ENCODE results near the gene SLC5A3.

Gene SLC5A3

DNA sequence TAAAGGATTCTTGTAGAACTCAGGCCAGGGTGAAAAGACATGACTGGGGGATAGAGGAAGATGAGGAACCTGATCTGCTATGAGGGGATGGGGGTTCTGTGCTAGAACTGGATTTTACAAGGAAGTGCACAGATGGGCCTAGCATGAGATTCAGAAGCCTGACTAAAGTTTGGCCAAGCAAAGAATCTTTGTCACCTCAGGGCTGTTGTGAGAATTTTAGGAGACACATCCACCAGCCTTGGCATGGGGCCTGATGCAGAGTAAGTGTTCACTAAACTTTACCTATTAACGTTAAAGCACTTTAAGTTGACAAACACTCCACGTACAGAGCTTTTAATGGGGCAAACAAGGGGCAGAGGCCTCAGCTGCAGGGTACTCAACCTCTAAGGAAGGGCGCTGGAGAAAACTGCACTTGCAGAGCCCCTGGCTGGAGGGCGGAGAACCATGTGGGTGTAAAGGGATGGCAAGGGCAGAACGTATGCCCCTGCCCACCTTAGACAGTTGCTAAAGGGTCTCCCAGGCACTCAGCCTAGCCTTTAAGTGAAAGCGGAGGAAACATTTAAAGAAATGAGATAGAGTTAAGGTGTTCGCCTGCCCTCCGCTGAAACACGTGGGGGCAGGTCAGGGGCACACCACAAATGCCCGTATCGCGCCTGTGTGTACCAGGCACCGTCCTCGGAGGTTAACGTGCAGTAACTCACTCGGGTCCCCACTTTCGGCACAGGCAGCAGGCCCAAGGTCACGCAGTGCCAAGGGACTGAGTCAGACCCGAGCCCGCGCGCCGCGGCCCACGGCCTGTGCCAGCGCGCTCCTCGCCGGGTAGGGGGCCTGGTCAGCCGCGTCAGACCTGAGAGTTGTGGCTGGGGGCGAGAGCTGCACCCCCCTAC lies 990 bp upstream of the SLC5A3 start:
- DNase-seq: no peak

DNA sequence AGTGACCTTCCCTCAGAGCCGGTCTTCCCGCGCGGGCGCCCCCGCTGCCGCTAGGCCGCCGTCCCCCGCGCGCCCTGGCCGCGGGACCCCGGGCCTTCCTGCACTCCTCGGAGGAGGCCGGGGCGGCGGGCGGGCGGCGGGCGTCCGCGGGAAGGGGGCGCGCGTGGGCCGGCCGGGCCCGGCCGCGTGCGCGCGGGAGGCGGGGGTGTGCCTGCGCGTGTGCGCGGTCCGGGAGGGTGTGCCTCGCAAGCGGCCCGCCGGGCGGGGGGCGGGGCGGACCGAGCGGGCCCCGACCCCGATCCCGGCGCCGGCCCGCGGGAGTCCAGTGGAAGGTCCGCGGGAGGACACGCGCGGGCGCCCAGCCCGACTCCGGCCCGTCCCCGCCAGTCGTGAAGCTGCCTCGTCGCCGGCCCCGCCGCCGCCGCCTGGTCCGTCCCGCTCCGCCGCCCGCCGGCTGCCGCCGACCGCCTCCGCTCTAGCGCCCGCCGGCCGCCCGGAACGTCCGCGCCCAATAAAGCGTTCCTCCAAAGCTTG lies 438 bp downstream of the SLC5A3 start:
- DNase-seq: no peak

GRCh38 chr21:34074283-34075090 lies 1.1 kb downstream of the SLC5A3 start:
- DNase-seq: no peak

- no peak for DNase-seq
Observed at GRCh38 chr21:34075091-34075425, 1.7 kb downstream of the SLC5A3 start.

DNA sequence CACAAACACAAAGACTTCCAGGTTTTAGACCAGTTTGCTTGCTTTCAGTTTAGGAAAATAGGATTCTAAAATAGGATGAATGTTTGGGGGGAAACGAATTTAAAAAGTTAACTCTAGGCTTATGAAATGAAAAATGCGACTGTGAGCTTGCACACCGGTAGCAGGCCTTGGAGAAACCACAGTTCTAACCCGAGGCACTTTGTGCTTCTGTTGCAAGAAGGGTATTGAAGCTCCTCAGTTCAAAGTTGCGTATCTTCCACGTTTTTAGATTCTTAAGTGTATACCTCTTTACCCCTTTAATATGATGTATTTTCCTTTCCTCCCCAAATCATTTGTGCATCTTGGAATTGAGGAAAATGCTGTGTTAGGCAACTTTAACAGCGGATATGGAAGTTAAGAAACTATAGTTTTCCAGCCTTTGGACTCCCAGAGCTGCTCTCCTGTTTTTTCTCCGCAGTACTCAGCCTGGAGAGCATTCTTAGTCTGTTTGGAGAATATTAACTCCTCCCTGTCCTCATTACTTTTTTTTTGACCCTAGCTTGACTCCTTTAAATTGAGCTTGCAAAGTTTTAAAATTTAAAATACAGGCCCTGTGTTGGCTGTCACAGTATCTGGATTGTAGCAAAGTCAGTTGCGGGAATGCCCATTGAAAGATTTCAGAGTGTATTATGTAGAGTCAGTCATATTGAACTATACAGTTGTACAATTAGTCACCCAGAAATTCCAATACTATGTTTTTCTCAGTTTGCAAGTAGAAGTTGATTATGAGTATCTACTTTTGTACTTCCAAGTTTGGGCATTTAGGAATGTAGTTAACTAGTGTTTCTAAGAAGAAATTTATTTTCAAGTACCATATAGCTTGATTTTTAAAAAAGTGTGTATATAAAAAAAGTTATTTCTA lies 2.6 kb downstream of the SLC5A3 start:
- no peak for DNase-seq

DNA sequence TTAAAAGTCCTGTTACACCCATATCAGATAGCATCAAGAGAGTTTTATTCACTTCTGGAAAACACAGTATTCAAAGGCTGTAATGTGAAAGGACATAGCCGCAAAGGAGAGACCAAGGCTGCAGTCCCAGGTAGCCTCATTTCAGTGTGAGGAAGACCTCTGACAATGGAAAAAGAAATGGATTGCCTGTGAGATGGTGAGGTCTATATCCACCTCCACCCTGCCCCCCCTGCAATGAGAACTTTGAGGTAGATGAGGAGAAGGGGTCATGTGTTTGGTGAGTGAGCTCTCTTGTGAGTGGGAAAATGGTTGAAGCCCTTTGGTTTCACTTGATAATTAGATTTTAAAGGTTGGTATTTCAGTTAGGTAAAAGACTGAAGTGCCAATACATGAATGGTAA lies 3.5 kb downstream of the SLC5A3 start:
- no peak for DNase-seq

- DNase-seq: no peak
Observed at GRCh38 chr21:34077888-34078287, 4.5 kb downstream of the SLC5A3 start.

DNA sequence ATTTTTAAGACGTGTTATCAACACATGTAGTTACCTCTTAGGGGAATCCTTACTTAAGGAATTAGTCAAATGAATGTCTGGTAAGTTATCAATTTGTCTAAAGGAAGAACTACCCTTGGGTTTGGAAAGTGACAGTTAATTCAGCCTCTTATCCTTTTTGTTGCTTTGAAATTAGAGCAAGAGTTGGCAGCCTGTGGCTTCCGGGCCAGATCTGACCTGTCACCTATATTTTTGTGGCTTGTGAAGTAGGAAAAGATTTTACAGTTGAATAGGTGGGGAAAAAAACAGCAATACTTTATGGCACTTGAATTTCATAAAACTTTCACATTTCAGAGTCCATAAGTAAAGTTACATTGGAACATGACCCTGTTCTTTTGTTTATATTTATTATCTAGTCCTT lies 5.5 kb downstream of the SLC5A3 start:
- DNase-seq: no peak

GRCh38 chr21:34080710-34081109 lies 7.3 kb downstream of the SLC5A3 start:
- DNase-seq: no peak

GRCh38 chr21:34082769-34083168 lies 9.4 kb downstream of the SLC5A3 start:
- no peak for DNase-seq

- no peak for DNase-seq
Observed at GRCh38 chr21:34083357-34083756, 10.0 kb downstream of the SLC5A3 start.

DNA sequence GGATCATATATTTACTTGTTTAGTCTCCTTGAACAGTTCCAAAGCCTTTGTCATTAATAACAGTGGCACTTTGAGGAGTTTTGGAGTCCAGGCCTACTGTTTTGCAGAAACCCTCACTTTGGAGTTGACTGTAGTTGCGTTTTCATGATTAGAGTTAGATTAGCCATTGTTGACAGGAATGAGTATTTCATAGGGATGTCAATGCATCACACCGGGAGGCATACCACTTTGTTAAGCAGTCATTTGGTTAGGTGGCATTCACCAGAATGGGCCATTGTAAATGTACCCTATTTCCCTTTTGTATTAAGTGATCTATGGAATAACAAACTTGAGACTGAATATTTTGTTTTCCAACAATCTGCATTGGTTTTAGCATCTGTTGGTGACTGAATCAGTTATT lies 11.8 kb downstream of the SLC5A3 start:
- no peak for DNase-seq

- DNase-seq: no peak
Observed at GRCh38 chr21:34086887-34087306, 13.5 kb downstream of the SLC5A3 start.

- DNase-seq: no peak
Observed at GRCh38 chr21:34088752-34089151, 15.4 kb downstream of the SLC5A3 start.

GRCh38 chr21:34091032-34091431 lies 17.7 kb downstream of the SLC5A3 start:
- no peak for DNase-seq

GRCh38 chr21:34091607-34092006 lies 18.2 kb downstream of the SLC5A3 start:
- DNase-seq: no peak

DNA sequence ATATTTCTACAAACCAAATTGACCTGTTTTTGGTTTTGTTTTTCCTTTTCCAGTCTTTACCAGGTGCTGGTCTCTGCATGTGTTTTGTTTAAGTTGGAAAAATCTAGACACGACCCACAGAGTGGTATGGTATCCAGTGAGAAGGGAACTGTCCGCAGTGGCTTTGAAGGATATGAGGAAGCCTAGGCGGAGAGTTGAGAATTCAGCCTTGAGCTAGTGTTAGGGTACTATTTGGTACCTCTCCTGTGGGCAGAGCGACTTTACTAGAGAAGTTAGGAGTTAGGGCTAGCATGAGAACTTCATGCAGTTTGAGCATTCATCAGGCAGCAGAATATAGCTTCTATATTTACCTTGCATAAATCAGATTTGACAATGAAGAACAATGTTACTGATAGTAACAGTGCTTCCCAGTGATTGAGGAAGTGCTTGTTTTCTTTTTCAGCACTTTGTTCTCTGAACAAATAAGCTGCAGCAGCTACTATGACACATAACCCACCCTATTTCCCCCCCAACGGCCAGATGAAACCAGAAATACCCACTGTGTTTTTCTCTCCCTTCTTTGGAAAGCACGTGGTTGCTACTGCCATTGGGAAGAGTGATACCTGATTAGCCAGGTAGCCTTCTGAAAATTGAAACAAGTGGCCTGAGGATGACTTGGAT lies 19.0 kb downstream of the SLC5A3 start:
- no peak for DNase-seq

DNA sequence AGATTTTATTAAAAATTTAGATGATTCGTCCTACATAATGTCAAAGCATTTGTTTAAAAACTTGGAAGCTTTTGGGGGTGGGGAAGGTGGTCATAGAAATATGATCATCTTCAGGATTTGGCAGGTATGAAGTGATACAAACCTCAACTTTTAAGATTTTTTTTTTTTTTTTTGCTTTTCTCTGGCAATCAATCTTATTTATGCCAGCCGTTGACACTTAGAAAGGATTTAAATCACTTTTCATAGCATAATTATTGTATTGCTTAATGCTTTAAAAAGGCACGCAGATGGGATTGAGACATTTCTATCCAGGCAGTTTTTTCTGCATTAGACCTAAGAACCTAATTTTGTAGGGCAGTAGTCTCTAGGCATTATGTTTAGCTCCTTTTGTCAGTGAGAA lies 19.7 kb downstream of the SLC5A3 start:
- DNase-seq: no peak

- DNase-seq: no peak
Observed at GRCh38 chr21:34094949-34095348, 21.6 kb downstream of the SLC5A3 start.

GRCh38 chr21:34097442-34097841 lies 24.1 kb downstream of the SLC5A3 start:
- no peak for DNase-seq

DNA sequence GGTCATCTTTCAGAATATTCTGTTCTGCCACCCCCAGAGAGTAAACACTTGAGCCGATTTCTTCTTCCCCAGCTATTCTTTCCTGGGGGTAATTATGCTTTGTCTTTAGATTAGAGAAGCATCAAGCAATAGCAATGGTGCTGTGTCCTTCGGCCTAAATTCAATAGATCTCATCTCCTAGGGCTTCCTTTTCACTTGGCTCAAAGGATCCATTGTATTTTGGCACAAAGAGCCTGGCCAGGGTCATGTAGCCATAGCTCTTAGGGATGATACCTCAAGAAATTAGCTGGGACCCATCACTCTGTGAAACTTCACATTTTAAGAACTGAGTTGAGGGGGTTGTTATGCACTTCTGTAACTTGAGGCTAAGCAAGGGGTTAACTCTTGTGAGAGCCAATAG lies 27.0 kb downstream of the SLC5A3 start:
- no peak for DNase-seq

- no peak for DNase-seq
Observed at GRCh38 chr21:34100790-34101189, 27.4 kb downstream of the SLC5A3 start.
